BJ (cell line): ENCODE results near the gene CDK5. TPM values are rescaled to one million over a fixed set of nuclear protein-coding genes. Genes with fewer than 3 reads are reported as not detected.

Source experiments
- CTCF ChIA-PET: fragments of 350-600 bp; formaldehyde crosslinking; extraction: SDS; loops from one replicate; lab custom pipeline; 2021; ENCODE audit warnings: antibody characterized with exemption, inconsistent platforms; lab: Yijun Ruan, JAX
- POLR2A ChIA-PET: fragments of 300-600 bp; sonication (Branson Sonifier 250); formaldehyde crosslinking; extraction: SDS; loops from one replicate; lab custom pipeline; 2021; ENCODE audit warnings: antibody characterized with exemption; lab: Charles Lee
- DNase-seq: peaks from one replicate; pipeline ENCODE4 v3.0.0-alpha.2; 2011; ENCODE audit warnings: low read depth
- H3K27me3 ChIP-seq: 2 replicates; pipeline ENCODE4 v1.6.0; 2011; ENCODE audit warnings: low read length; ENCODE audit not compliant: control insufficient read depth, insufficient read depth
- H3K36me3 ChIP-seq: 2 replicates; pipeline ENCODE4 v1.5.1; 2011; ENCODE audit warnings: low read length; ENCODE audit not compliant: control insufficient read depth, insufficient read depth
- H3K4me3 ChIP-seq: 2 replicates; pipeline ENCODE4 v1.5.1; 2011; ENCODE audit warnings: low read depth, mild to moderate bottlenecking, control low read depth, low read length
- polyA plus RNA-seq: library from polyadenylated mRNA; depleted of rRNA; stranded (reverse); fragments of >200 nt; gene quantifications from 2 replicates; pipeline ENCODE4 v1.2.3, GENCODE V29; 2011
- TF ChIP-seq, protein P1 (sequence below): IDR thresholded peaks from 2 replicates; pipeline ENCODE4 v1.5.1; 2011; ENCODE audit warnings: low read depth, mild to moderate bottlenecking, control low read depth, inconsistent platforms, low read length, moderate library complexity; ENCODE audit not compliant: insufficient read depth

The CDK5 gene
- polyA plus RNA-seq, 1 experiment = 33.2 TPM

DNA sequence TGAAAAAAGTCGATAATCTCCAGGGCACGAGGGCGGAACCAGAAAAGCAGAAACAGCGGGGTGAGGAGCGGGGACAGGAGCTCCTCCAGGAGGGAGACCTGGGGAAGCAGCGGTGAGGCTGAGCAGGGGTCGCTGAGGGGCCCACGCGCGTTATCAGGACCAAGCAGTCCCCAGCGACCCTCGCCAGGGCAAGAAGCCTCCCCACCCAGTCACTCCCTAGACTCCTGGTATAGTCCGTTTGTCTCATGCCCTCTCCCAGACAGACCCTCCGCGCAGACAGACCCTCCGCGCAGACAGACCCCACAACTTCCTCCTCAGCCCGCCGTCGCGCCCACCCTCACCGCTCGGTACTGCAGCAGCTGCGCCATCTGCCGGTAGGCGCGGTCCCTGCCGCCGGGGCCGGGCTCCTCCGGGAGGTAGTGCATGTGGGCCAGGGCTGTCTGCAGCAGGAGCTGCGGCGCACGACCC lies 39.7 kb downstream of the CDK5 start:
- ChIA-PET POLR2A (no interaction called here), CTCF (interaction anchor here (0.6 to 6.7 kb wide), 30 partner anchors 9 to 560 kb away, joined by 3 to 58 read pairs (median 5); partner anchors contain the start of genes ABCB8, AGAP3 and TMUB1)
- TF ChIP-seq, protein P1, sequence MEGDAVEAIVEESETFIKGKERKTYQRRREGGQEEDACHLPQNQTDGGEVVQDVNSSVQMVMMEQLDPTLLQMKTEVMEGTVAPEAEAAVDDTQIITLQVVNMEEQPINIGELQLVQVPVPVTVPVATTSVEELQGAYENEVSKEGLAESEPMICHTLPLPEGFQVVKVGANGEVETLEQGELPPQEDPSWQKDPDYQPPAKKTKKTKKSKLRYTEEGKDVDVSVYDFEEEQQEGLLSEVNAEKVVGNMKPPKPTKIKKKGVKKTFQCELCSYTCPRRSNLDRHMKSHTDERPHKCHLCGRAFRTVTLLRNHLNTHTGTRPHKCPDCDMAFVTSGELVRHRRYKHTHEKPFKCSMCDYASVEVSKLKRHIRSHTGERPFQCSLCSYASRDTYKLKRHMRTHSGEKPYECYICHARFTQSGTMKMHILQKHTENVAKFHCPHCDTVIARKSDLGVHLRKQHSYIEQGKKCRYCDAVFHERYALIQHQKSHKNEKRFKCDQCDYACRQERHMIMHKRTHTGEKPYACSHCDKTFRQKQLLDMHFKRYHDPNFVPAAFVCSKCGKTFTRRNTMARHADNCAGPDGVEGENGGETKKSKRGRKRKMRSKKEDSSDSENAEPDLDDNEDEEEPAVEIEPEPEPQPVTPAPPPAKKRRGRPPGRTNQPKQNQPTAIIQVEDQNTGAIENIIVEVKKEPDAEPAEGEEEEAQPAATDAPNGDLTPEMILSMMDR = peak; percentile 98
- no peak for DNase-seq
- Histone ChIP-seq H3K27me3 (peaks cover 27% of the 10 kb centered on the region), H3K36me3 (no peaks in the 10 kb centered on the region), H3K4me3 (peak overlapping the region; percentile 14; the same call in 1 of the 2 replicates)

DNA sequence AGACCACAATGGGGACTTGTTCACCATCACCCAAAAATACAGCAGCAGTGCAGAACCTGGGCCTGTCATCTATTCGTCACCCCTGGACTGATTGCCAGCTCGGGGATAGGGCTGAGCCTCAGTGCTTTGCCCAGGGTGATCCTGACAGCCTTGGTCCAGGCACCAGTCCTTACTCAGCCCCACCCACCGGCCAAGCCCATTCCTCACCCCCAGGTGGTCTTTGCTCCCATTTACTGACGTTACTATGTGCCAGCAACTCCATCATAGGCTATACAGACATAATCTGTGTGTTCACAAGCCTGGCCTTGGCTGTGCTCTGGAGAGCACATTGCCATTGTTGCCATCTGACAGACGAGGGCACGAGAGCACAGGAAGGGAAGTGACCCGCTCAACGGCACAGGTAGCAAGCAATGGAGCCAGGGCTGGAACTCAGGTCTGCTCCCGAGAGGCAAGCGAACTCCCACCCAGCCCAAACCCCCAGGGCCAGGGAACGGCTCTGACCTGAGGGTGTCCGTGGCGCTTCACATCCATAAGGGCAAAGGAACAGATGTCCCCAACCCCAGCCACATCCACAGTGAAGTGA lies 40.2 kb downstream of the CDK5 start:
- TF ChIP-seq, protein P1 = no peak
- Histone ChIP-seq H3K4me3 (no peak overlapping the region), H3K36me3 (no peaks in the 10 kb centered on the region), H3K27me3 (peaks cover 27% of the 10 kb centered on the region)
- POLR2A ChIA-PET = no interaction called here
- no peak for DNase-seq
- CTCF ChIA-PET = interaction anchor here (0.9 to 6.7 kb wide), 22 partner anchors 8 to 119 kb away, joined by 3 to 58 read pairs (median 6); partner anchors contain the start of genes ABCB8 and TMUB1

DNA sequence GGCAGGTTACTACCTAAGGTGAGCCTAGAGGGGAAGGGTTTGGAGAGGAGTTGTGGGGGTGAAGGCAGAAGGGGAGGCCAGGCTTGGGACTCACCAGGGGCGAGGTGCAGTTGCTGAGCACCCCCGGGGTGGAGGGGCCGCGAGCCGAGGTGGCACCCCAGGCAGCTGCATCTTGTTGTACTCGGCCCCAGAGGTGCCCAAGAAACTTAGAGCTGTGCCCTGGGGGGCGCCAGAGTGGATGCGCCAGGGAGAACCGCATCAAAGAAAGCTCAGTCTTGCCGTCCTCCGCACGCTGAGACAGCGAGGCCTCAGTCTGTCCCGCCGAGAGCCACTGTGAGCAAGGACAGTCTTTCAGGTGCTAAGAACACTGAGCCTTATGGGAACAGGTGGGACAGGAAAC lies 40.8 kb downstream of the CDK5 start:
- Histone ChIP-seq H3K36me3 (no peaks in the 10 kb centered on the region), H3K4me3 (no peak overlapping the region), H3K27me3 (peaks cover 27% of the 10 kb centered on the region)
- TF ChIP-seq, protein P1 = no peak
- no peak for DNase-seq
- ChIA-PET POLR2A (no interaction called here), CTCF (interaction anchor here (1.1 to 6.7 kb wide), 3 partner anchors 8 to 119 kb away, joined by 5 to 58 read pairs (median 11); no protein-coding TSS in a partner anchor)

DNA sequence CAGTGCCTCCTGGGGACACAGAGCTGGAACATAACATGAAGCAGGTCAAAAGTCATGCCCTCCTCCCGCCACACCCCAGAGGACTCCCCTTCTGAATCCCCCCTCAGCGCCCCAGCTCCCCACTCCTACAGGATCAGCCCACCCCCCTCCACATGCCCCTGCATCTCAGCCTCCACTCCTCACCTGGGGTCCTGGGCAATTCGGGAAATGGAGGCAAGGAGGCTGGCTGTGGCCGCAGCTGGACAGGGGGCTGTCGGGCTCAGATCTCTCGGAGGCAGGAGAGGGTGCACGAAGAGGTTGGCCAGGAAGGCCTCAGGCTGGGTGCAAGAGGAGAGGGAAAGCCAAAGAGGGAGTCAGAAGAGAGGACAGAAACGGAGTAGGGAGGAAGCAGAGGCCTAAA lies 41.2 kb downstream of the CDK5 start:
- Histone ChIP-seq H3K36me3 (no peaks in the 10 kb centered on the region), H3K4me3 (no peak overlapping the region), H3K27me3 (peaks cover 27% of the 10 kb centered on the region)
- no peak for DNase-seq
- CTCF ChIA-PET = interaction anchor here (0.9 to 6.7 kb wide), 2 partner anchors 7 to 9 kb away, joined by 3 to 58 read pairs; no protein-coding TSS in a partner anchor
- POLR2A ChIA-PET = no interaction called here
- TF ChIP-seq, protein P1 = no peak

DNA sequence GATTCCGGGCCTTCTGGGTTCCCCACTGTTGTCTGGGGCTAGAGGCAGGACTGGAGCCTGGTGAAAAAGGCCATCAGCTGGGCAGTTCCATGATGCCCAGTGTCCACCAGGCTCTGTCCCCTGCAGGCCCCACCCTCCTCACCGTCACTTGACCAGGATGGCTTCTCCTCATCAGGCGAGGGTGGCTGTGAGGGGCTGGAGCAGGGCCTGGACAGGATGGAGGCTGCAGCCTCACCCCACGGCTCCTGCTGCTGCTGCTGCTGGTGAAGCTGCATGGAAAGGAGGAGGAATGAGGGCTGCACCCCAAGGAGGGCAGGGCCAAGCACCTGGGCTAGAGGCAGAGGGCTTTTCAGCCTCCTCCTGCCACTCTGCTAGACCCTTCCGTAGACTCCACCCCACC lies 41.7 kb downstream of the CDK5 start:
- no peaks in the 10 kb centered on the region for H3K36me3 ChIP-seq
- no peak for DNase-seq
- no peak overlapping the region for H3K4me3 ChIP-seq
- peaks cover 25% of the 10 kb centered on the region for H3K27me3 ChIP-seq
- CTCF ChIA-PET = interaction anchor here (0.9 kb wide), 1 partner anchor 10 kb away, joined by 3 read pairs; no protein-coding TSS in a partner anchor
- TF ChIP-seq, protein P1 = no peak
- POLR2A ChIA-PET = no interaction called here
